D341Med (cell line): ENCODE results near the gene TMEM225B.
"Not testable (repeated sequence)": the region's sequence is repeated elsewhere in the genome, so short reads cannot be mapped to it uniquely, and the experiment has no call there.

Source experiments
- DNase-seq: peaks from one replicate; pipeline ENCODE4 v3.0.0; 2012; ENCODE audit warnings: low spot score

The TMEM225B gene, protein sequence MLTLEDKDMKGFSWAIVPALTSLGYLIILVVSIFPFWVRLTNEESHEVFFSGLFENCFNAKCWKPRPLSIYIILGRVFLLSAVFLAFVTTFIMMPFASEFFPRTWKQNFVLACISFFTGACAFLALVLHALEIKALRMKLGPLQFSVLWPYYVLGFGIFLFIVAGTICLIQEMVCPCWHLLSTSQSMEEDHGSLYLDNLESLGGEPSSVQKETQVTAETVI

DNA sequence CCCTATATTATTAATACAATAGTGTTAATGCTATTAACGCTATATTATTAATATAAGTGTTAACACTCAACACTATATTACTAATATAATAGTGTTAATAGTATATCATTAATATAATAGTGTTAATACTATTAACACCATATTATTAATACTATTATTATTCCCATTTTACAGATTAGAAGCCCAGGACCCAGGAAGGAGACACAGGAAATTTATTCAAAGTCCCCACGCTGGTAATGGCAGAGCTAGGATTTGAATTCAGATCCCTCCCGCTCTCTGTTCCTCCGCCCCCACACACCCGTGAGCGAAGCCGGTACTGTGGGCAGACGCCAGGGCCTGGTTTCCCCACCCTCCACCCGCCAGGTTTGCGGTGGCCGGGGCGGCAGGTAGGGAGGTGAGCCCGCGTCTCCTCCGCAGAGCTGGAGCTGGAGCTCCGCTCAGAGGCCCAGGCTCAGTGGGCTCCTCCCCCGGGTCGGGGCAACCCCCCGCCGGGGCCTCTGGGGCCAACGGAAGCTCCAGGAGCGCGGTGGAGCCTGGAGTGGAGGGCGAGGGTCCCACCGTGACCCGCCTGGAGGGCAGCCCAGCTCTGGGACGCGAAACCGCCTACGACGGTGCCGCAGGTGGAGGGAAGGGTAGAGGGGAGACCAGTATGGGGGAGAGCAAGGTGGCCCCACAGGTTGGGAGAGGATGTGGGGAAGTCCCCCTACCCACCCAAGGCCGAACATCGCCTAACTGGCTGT, at the start of gene TMEM225B:
Gene TMEM225B (plus strand): TSS at position 506 of the 740 bp plus-strand sequence. CDS start 6,122 bp downstream, outside the sequence.
- DNase-seq = no peak

DNA sequence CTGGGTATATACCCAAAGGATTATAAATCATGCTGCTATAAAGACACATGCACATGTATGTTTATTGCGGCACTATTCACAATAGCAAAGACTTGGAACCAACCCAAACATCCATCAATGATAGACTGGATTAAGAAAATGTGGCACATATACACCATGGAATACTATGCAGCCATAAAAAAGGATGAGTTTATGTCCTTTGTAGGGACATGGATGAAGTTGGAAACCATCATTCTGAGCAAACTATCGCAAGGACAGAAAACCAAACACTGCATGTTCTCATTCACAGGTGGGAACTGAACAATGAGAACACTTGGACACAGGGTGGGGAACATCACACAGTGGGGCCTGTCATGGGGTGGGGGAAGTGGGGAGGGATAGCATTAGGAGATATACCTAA, 48.5 kb upstream of the TMEM225B start:
- not testable (repeated sequence) for DNase-seq

DNA sequence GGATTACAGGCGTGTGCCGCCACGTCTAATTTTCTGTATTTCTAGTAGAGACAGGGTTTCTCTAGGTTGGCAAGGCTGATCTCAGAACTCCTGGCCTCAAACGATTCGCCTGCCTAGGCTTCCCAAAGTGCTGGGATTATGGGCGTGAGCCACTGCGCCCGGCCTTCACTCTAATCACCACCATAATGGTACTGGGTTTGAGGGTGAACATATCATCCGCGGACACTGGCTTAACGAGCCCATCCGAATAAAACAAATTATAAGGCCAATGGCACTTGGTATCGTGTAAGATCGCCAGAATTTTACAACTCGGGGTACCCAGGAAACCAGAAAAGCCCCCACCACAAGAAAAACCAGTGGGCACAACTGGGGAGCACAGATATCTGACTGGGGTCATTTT, 46.7 kb upstream of the TMEM225B start:
- DNase-seq = no peak

DNA sequence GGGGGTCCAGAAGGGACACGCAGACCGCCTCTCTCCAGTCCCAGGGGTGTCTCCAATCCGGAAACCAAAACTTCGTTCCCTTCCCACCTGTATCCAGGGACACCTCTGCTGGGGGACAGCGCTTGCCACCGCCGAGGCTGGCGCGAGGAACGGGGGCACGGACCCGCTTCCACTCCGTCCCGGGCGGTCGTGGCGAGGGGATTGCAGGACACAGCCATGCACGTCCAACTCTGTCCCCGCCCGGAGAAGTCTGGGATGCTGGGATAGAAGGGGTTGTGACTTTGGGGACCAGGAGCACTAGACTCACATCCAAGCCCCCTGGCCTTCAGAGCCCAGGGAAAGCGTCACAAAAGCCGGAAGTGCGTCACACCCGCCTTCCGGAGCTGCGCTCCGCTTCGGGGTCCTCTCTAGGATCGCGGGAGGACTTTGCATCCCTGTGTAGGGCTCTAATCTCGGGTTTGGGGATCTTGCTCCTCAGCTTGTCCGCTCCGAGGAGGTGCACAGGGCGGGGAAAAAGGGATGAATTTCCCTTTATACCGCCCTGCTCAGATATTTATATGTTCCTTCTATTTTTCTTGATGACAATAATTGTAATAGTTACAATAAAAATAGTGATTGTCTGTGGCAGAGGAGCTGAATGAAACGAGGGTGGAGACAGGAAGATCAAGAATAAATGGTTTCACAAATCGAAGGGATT, 46.2 kb upstream of the TMEM225B start, which contains the start of gene FAM200A:
Gene FAM200A (minus strand): TSS at position 348 of the 697 bp plus-strand sequence. CDS start 3,707 bp downstream, outside the sequence.
- peak; percentile 95 for DNase-seq

DNA sequence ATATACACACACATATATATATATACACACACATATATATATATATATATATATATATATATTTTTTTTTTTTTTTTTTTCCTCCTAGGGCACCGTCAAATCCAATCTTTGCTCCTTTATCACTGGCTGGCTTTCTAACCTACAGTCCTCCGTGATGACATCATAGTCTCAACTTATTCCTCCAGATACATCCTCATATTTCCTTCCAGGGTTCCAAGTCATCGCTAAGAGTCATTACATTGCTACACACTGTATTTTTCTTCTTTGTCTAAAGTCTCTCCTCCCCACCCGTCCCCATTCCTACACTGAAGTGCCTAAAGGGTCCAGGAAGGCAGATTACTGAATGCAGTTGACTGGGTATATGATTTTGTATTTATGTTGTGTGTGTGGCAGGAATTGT, 45.0 kb upstream of the TMEM225B start:
- DNase-seq = no peak

DNA sequence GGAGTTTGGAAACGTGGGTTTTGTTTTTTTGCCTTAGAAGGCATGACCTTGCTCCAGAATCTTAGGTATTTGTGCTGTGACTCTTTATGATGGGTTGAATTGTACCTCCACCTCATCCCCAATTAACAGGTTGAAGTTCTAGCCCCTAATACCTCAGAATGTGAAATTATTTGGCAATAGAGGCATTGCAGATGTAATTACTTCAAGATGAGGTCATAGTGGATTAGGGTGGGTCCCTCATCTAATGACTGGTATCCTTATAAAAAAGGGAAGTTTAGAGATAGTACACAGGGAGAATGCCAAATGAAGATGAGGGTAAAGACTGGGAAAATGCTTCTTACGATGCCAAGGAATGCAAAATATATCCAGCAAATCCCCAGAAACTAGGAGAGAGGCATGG, 43.1 kb upstream of the TMEM225B start:
- DNase-seq = no peak

DNA sequence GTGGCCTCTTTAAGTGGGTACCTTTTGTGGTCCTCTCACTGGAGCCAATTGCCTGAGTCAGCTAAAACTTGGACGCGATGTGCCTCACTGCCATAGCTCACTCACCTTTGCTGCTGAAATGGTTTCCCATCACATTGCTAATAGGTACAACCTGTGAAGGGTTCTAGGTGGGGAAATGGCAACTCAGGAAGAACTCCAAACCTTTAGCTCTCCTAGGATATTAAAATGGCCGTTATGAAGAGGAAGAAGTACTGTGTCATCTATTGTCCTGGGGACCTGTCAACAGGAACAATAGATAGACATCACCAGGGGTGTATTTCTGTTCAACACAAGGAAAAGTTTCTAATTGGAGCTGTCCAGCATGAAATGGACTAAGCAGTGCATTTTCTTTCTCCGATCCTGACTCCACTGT, 40.9 kb upstream of the TMEM225B start:
- no peak for DNase-seq

DNA sequence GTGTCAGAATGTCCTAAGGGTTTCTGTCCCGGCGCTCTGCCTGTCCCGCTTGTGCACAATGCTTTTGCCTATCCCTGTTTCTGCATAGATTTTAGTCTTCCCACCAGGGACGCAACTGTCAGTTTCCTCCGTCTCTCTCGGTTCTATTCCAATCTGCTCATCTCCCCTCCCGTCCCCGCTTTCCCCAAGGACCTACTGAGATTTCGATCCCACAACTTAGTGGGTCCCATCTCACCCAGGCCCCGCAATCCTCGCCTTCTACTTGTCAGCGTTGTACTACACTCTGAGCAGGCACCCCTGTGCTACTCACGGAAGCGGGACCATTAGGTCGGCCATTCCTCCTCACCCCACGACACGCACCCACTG, 40.1 kb upstream of the TMEM225B start:
- peak; percentile 37 for DNase-seq

DNA sequence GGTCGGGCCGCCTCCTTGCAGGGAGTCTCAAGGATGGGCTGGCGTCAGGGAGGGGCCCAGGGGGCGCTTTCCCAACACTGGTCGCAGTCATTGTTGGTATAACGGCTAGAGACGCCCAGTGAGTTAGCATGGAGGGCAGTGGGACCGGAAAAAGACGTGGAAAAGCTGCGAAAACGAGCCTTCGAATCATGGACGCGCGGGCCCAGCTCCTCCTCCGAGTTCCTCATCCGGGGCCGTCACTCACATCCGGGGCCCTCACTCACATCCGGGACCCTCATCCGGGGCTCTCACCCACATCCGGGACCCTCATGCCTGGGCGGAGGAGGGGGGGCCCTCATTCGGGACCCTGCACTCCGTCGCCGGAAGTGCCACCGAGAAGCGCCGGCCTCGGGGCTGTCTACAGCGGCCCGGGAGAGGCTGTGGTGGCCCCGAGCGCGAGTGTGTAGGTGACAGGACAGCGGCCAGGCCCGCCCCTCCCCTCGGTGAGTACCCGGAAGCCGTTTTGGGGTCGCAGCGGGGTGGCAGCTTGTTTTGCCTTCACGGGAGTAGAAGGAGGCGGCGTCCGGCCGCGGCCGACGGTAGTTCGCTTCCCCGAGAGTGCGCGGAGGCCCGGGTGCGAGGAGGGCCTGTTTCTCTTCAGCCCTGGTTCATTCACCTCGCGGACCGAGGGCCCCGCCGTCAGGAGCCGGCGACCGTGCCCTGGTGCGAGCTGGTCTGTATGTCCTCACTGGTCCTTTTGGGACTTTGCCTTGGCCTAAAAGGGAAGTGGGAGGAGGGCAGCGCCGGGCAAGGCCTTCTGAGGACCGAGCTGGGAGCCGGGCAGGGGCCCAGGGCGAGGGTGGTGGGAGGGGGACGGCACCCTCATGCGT, 39.5 kb upstream of the TMEM225B start, which contains the start of gene ZNF655:
Gene ZNF655 (plus strand): TSS at position 337 of the 869 bp plus-strand sequence. CDS start 1,918 bp downstream, outside the sequence.
- DNase-seq = peak; percentile 97

DNA sequence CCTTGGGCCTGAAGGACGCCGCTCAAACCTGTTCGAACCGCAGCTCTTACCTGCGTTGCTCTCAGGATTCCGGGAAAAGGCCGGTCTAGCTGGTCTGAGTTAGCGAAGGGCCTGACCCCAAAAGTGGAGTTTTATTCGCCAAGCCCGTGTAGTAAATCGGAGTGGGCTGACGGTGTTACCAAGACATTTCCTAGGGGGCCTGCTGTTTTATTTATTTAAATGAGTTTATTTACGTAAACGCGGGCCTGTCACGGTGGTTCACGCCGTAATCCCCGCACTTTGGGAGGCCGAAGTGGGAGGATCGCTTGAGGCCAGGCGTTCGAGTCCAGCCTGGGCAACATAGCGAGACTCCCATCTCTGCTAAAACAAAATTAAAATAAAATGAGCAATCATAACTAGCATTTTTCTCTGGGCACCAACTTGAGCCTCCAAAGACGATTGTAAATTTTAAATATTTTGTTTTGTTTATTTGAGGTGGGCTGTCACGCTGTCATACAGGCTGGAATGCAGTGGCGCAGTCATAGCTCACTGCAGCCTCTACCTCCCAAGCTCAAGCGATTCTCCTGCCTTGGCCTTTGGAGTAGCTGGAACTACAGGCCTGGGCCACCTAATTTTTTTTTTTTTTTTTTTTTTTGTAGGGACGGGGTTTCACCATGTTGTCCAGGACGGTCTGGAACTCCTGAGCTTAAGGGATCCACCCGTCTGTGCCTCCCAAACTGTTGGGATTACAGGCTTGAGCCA, 38.7 kb upstream of the TMEM225B start:
- DNase-seq = no peak

DNA sequence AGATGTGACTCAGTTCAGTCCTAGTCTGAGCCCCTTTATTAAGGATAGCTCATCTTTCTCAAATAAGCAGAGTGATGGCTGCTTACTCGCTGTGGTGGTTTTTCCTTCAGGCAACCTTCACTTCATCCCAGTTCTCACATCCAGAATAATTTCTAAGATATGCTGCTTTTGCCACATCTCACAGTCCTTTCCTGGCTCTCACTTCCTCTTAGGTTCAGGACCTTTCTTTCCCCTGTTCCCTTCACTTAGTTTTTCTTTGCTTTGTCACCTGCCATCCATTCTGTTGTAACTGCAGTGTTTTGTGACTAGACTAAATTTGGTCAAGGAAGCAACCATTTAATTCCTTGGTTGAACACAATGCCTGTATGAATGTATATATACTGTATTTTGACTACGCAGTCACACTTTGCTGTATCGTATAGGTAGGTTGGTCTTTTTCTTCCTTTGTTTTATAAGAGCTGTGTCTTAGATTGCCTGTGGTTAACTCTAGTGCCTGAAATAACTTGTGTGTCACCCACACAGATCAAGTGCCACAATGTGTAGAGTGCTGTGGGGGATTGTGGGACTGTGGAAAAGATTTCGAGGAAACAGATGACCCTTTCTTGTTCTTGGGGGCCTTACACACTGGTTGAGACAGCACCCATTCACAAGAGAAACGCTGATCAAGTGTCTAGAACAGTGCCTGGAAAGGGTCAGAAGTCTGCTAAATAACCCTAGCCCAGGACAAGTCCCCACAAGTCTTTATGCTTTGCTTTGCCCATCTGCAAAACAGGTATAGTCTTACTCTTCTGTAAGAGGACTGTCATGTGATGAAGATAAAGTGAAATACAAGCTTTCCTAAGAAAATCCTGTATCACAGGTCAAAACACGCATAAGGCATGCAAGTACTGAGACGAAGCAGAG, 37.0 kb upstream of the TMEM225B start:
- DNase-seq = no peak

DNA sequence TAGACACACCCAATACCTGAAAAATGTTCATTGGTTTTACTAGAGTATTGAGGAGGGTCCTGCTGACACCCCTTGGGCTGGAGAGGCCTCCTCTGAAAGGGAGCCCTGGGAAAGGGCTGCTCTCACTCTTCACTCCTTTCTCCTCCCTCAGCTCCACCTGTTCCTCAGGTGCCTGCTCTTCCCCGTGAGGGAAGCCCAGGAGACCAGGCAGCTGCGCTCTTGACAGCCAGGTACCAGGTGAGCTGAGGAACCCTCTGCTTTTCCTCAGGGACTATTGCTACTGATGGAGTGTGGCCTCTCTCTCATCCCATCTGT, 36.4 kb upstream of the TMEM225B start:
- no peak for DNase-seq

DNA sequence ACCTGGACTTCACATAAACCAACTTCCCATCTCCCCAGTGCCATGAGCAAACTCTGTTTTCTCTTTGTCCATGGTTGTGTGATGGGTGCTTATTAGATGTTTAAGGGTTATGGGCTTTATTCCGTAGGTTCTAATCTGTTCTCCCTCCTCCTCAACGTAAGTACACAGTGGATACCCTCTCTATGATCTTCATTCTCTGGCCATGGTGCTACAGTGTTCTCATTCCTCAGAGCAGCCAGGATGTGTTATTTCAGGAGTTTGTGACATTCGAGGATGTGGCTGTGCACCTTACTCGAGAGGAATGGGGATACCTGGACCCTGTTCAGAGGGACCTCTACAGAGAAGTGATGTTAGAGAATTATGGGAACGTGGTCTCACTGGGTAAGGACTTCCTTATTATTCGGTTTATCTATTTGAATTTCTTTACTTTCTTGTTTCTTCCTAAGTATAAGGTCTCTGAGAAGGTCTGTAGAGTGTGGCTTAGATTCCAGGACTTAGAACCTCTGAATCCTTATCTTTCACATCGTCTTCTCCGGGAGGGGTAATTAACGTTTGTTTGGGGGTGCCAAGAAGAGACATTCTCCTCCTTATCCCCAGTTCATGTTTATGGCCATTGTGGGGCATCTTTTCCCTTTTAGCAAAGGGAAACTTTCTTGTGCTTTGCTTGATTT, 35.8 kb upstream of the TMEM225B start:
- DNase-seq = no peak

DNA sequence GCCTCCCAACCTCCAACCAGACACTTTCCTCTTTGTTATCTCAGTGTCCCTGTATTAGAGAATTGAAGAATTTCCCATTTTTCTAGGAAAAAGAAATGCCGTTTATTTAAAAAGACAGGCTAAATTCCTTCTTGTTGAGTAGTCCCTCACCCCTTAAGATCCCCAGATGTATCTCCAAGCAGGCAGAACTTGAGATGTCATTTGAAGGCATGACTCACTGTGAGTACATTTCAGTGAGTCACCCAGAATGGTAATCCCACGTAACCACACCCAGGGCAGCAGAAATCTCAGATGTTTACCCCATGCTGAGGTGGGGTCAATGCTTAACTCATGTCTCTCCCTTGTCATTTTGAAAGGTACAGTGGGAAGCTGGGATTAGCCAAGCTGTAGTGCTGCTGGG, 35.2 kb upstream of the TMEM225B start:
- DNase-seq = no peak

DNA sequence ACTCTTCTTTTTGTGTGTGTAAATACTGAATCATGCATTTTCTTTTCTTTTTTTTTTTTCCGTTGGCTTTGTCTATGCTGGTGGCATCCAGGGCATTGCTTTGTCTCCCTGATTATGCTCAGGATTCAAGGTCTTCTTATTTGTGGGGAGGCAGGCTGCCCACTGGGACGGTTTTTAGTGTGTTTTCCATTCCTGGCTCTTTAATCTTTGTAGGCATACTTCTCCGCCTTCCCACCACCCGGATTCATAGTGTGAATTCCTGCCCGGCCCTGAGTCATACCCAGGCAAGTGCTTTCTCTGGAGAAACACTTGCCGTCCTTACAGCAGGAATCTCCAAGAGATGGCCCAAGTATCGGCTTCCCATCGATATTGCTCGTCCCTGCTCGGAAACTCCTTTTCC, 34.4 kb upstream of the TMEM225B start:
- DNase-seq = no peak

DNA sequence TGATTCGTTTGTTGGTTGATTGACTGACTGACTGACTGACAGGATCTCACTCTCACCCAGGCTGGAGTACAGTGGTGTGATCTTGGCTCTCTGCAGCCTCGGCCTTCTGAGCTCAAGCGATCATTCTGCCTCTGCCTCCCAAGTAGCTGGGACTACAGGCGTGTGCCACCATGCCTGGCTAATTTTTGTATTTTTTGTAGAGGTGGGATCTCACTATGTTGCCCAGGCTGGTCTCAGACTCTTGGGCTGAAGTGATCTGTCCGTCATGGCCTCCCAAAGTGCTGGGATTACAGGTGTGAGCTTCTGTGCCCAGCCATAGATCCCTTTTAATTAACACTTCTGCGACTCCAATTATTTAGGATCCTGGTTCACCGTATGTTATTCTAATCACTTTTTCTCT, 29.3 kb upstream of the TMEM225B start:
- DNase-seq = not testable (repeated sequence)

DNA sequence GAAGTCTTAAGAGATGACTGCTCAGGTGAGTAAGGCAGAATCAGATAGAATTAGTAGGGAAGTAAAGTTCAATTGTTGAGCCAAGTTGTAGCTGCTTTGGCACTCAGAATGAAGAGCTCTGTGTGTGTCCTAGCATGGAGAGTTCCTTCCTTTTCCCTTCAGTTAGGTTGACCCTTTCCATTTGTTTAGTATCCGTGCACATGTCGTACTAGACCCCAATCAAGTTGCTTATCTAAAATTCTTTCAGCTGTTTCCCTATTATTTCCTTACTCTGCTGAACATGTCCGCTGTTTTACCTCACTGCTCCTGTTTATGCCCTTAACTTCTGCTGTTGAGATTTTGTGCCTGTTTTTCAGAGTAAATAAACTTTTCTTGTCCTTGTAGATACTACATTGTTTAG, 26.3 kb upstream of the TMEM225B start:
- DNase-seq = no peak

DNA sequence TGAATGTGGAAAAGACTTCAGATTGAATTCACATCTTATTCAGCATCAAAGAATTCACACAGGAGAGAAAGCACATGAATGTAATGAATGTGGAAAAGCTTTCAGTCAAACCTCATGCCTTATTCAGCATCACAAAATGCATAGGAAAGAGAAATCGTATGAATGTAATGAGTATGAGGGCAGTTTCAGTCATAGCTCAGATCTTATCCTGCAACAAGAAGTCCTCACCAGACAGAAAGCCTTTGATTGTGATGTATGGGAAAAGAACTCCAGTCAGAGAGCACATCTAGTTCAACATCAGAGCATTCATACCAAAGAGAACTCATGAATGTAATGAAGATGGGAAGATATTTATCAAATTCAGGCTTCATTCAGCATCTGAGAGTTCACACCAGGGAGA, 24.8 kb upstream of the TMEM225B start:
- no peak for DNase-seq

DNA sequence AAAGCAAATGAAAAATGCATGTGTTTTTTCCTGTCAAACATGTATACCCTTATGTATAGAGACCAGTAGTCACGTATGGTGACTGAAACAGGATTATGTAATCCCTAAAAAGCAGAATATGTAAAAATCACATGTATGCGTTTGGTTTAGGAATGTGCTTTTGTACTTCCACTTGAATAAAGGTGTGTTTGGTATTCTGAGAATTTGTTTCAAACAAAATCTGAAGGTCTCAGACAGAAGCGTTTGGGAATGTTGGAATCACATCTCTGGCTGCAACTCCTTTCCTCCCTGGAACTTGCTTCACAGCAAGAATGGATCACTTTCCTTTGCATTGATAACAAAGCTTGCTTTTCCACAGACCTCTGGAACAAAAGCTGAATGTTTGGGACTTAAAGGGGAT, 21.8 kb upstream of the TMEM225B start:
- no peak for DNase-seq
